Fibroblast of villous mesenchyme (primary cell): ENCODE measurements around the gene POMT1. TPM values are rescaled to one million over a fixed set of nuclear protein-coding genes. Genes with fewer than 3 reads are reported as not detected.

ENCODE experiments used
- DNase-seq: peaks from one replicate; pipeline ENCODE4 v3.0.0-alpha.2; 2010; ENCODE audit warnings: low read depth
- H3K4me3 ChIP-seq: 2 replicates; pipeline ENCODE4 v1.5.1; 2011; ENCODE audit warnings: low read depth, mild to moderate bottlenecking, low read length
- total RNA-seq: library from RNA; depleted of rRNA; stranded (reverse); fragments of >200 nt; gene quantifications from 2 replicates; pipeline ENCODE4 v1.2.3, GENCODE V29; 2012
- TF ChIP-seq, protein P1 (sequence below): IDR thresholded peaks from 2 replicates; pipeline ENCODE4 v1.5.1; 2012; ENCODE audit warnings: low read depth, mild to moderate bottlenecking, low read length; ENCODE audit not compliant: insufficient read depth

Gene POMT1
- total RNA-seq, 1 donor, result 36.3 TPM

DNA sequence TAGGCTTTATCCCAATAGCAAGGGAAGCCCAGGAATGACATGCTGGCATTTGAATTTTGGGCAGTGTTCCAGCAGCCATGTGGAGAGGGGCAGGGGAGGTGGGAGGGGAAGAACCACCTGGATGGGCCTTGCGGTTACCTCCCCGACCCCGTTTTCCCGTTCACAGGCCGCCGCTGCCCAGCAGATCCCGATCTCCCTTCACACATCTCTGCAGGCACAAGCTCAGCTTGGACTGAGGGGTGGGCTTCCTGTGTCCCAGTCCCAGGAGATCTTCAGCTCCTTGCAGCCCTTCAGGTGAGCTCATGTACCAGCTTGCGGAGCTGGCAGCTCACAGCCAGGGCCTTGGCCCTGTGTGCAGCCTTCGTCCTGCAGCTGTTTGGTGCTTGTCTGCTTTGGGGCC, 15.7 kb upstream of the POMT1 start:
- no peak for DNase-seq
- TF ChIP-seq, protein P1, sequence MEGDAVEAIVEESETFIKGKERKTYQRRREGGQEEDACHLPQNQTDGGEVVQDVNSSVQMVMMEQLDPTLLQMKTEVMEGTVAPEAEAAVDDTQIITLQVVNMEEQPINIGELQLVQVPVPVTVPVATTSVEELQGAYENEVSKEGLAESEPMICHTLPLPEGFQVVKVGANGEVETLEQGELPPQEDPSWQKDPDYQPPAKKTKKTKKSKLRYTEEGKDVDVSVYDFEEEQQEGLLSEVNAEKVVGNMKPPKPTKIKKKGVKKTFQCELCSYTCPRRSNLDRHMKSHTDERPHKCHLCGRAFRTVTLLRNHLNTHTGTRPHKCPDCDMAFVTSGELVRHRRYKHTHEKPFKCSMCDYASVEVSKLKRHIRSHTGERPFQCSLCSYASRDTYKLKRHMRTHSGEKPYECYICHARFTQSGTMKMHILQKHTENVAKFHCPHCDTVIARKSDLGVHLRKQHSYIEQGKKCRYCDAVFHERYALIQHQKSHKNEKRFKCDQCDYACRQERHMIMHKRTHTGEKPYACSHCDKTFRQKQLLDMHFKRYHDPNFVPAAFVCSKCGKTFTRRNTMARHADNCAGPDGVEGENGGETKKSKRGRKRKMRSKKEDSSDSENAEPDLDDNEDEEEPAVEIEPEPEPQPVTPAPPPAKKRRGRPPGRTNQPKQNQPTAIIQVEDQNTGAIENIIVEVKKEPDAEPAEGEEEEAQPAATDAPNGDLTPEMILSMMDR, result no peak
- H3K4me3 ChIP-seq, result no peak overlapping the region

DNA sequence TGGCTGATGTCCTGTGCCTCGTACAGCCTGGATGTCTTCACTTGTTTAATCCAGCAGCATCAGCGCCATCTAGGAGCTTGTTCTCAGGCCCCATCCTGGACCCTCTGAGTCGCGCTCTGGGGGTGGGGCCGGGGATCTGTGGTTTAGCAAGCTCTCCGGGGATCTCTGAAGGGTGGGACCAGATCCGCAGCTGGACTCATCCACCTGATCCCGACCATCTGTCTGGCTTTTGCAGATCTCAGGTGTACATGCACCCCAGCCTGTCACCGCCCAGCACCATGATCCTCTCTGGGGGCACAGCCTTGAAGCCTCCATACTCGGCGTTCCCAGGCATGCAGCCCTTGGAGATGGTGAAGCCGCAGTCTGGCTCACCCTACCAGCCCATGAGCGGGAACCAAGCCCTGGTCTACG, 15.1 kb upstream of the POMT1 start:
- H3K4me3 ChIP-seq, result no peak overlapping the region
- DNase-seq, result no peak
- TF ChIP-seq, protein P1, result no peak

DNA sequence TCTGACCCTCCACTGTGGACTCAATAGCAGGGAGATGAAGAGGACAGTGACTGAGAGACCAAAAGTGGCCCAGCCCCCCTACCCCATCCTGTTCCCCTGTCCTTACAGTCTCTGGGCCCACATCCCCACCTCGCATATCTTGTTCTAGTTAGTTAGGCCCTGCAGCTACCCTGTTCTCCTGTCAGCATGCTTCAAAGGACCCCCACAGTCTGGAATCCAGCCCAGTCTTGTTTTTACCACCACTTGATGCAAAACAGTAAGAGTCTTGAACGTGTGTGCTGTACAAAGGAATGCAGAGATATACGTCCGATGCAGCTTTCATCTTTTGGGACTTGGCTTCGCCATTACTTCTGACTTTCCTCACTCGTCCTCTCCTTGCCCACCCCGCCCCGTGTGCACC, 12.2 kb upstream of the POMT1 start:
- H3K4me3 ChIP-seq, result no peak overlapping the region
- TF ChIP-seq, protein P1, result no peak
- no peak for DNase-seq

DNA sequence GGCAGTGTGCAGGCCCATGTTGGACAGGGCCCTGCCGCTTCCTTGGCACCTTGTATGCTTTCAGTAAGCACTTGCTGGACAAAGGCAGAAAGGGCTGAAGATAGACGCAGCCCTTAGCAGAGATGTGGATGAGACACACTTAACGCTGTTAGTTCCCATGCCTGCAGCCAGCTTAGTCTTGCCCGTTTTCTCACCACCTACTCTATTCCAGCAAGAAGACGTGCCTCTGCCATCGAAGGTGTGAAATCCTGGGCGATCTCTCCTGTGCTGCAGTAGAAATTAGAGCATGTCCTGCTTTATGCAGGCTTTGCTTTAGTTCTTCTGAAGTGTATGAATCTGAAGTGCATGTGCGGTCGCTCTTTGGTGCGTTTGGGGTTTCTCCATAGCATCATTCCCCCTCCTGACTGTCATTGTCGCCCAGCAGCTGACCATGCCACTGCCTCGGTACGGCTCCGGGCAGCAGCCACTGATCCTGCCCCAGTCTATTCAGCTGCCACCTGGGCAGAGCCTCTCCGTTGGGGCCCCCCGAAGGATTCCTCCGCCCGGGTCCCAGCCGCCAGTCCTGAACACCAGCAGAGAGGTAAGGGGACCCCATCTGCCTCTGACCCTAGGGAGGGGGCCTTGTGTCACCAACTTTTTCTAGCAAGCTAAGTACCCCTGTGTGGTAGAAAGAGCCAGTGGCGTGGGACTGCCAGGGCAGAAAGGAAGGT, 11.6 kb upstream of the POMT1 start:
- DNase-seq, result no peak
- H3K4me3 ChIP-seq, result no peak overlapping the region
- TF ChIP-seq, protein P1, result no peak

DNA sequence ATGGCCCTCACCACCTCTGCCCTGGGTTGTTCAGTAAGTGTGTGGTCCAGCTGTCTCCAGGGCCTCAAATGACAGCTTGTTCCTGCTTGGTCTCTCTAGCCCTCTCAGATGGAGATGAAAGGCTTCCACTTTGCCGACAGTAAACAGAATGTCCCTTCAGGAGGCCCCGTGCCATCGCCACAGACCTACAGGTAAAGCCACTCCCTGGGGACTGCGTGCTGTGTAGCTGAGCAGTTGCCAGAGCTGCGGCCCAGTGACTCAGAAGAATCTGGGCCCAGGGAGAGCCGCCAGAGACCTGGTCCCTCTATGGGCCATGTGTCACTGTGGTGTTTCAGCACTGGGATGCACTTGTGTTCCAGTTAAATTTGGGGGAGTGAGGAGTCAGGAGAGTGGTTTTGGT, 10.6 kb upstream of the POMT1 start:
- TF ChIP-seq, protein P1, result no peak
- DNase-seq, result no peak

DNA sequence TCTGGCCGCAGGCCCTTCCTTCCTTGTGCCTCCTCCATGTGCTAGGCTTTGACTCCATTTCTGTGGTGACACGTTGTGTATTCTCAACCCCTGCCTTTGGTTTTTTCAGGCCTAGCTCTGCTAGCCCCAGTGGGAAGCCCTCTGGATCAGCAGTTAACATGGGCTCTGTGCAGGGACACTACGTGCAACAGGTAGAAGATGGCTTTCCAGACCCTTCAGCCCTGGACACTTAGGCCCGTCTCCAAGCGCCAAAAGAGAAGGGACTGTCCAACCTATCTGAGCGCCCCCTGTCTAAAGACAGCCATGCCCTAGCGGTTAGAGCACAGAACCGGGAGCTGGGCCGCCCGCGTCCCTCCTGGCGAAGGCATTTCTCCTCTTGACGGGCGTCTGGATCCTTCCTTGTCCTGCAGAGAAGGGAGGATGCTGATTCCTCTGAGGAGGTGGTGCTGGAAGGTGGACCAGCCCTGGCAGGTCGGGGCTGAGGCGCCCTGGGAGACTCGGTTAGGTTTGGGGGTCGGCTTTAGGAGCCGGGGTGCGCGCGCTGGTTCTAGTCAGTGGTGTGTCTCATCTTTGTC, 8.3 kb upstream of the POMT1 start:
- H3K4me3 ChIP-seq, result no peak overlapping the region
- DNase-seq, result no peak
- TF ChIP-seq, protein P1, result no peak

More for the DNA sequence above, 10.6 kb upstream of the POMT1 start:
- no peak overlapping the region for H3K4me3 ChIP-seq
